GM21576 (cell line): Measurements from ENCODE around the gene WNK1.
"Not testable (repeated sequence)": the region's sequence is repeated elsewhere in the genome, so short reads cannot be mapped to it uniquely, and the experiment has no call there.

Experiments
- ATAC-seq: cut with Tn5 transposase; IDR thresholded peaks from one replicate; pipeline ENCODE4 v1.9.1; 2021; ENCODE audit warnings: mild to moderate bottlenecking, moderate library complexity; ENCODE audit not compliant: unreplicated experiment

The WNK1 gene

GRCh38 chr12:751999-752694 lies at the start of gene WNK1:
WNK1 (plus strand) TSS chr12:752579; CDS start chr12:753566, 987 bp downstream.
- peak; percentile 45 for ATAC-seq

DNA sequence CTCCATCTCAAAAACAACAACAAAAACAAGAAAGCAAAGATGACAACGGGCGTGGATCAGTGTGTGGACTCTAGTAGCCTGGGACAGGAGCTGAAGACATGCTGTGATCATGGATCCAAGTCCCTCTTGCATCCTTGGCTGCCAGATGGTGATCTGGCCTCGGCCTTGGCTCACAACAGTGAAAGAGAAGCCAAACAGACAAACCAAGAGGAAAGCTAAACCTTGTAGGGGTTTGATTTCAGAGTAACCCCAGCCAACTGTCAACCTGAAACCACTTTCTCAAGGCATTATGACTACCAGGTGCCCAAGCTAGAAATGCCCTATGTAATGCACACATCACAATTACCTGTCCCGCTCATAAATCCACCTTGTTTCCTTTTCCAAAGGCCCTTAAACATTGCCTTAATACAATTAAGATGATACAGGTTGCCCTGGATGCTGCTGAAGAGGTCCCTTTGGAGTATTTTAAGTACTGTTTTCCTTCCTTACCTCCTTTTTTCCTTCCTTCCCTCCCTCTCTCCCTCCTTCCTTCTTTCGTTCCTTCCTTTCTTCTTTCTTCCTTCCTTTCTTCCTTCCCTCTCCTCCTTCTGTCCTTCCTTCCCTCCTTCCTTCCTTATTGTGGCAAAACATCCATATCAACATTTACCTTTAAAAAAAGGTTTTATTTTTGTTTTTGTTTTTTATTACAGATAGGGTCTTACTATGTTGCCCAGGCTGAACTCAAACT lies 47.7 kb upstream of the WNK1 start:
- ATAC-seq, result no peak

GRCh38 chr12:708084-708483 lies 44.3 kb upstream of the WNK1 start:
- not testable (repeated sequence) for ATAC-seq

- ATAC-seq, result no peak
Measured at GRCh38 chr12:709455-710020, 42.8 kb upstream of the WNK1 start.

DNA sequence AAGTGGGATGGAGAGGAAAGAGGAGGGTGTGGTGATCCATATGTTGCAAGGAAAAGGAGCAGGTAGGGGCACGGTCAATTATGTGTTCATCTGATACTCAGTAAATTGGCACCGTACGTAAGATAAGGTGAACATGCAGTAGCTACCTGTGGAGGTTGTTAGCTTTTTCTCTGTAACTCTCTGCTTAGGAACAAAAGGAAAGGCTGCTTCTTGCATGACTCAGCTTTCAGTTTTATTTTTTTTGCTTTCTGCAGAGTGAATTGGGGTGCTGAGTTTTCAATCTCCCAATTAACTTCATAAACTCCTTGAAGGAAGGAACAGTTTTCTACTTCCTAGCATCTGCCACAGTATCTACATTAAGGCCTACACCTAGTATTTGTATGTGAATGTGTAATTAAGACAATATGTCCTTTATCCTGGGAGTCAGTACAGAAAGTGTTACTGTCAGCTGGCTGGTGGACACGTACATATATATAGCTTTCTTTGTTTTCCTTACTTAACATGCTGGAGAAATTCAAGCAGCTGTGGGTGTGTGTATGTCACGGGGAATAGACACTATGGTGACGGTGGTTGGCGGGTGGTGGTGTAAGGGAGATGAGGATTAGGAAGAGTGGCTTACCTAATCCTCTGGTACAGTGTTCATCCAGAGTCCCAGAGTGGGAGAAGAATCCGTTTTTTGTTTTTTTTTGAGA lies 40.1 kb upstream of the WNK1 start:
- ATAC-seq, result no peak

DNA sequence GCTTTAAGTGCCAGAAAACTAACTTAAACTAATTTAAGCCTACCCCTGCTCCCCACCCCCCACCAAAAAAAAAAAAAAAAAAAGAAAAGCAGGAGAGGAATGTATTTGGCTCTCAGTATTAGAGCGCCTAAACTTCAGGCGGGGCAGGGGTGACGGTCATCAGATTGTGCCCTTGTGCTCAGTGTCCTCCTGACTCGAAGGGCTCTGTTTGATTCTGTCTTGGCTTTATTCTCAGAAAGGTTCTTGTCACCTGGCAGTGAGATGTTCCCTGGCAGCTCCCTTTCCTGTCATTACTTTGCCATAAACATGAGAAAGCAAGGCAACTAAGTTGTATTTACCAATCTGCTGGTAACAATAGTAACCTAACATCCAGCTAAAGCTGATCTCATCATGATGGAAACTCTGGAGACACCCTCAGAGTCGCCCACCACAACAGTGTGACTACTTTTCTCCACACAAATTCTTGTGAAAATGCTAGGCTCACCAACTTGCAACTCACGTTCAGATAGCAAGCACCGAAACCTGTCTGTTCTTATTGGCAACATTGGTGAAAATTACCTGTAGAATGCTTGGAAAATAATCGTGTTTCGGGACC lies 39.0 kb upstream of the WNK1 start:
- ATAC-seq, result no peak

- no peak for ATAC-seq
Measured at GRCh38 chr12:716506-716905, 35.9 kb upstream of the WNK1 start.

DNA sequence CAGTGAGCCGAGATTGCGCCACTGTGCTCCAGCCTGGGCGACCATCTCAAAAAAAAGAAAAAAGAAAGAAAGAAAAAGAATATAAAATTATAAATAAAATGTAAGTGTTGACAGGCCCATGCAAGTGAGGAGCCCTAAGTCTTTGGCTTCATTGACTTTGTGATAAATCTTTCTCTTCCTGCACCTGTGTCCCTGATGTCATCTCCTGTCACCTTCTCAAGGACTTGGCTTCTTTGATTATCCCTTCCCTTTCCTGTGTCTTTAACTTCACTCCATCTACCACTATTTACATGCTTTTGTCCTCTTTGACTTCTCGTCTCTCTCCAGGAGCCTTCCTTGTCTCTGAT lies 33.6 kb upstream of the WNK1 start:
- no peak for ATAC-seq

DNA sequence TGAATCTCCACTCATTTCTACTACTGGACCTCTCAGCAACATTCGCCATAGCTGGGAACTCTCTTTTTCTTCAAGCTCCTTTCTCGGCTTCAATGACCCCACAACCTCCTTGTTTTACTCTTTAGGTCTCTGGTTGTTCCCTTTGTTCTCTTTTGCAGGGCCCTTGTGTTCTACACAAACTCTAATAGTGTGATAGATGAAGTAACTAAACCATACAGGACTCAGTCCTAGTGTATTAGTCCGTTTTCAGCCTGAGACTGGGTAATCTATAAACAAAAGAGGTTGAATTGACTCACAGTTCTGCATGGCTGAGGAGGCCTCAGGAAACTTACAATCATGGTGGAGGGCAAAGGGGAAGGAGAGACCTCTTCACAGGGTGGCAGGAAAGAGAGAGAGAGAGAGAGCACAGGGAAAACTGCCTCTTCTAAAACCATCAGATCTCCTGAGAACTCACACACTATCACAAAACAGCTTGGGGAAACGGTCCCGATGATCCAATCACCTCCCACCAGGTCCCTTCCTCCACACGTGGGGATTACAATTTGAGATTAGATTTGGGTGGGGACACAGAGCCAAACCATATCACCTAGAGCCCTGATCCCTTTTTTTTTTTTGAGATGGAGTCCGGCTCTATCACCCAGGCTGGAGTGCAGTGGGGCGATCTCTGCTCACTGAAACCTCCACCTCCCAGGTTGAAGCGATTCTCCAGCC lies 32.0 kb upstream of the WNK1 start:
- ATAC-seq, result no peak

- no peak for ATAC-seq
Measured at GRCh38 chr12:724194-724855, 28.1 kb upstream of the WNK1 start.

GRCh38 chr12:725076-725475 lies 27.3 kb upstream of the WNK1 start:
- no peak for ATAC-seq

DNA sequence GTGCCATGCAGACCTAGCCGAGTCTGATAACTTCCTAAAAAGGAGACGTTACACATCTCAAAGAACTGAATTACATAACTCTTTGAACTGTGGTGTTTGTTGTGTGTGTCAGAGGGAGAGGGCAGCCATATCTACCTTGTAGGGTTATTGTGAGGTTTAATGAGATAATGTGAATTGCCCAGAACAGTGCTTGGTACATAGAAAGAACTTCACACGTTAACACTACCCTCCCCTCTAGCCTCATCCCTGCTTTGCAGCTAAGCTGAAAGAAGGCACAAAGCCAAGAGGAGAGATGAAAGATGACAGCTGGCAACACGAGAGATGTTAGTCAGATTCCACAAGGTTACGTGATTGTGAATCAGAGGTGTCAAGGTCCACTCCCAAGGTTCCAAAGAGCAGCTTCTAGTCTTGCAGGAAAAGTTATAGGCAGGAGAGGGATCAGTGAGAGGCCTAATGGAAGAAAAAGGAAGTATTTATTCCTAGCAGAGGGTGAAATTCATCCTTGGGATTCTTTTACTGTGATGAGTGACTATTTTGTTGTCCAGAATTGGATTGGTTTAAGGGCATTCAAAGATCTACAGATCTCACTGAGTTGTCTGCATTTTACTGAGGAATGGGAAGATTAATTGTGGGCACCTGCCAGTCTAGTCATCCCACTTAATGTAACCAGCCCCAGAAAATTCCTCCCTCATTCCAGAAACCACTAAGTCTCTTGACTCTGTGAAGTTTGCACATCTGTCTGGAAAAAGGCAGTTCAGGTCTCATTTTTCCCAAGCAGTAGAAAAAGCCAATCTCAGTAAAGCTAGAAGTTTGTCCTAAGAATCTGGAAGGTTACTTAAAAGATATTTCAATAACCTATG lies 25.9 kb upstream of the WNK1 start:
- ATAC-seq, result no peak

GRCh38 chr12:727321-727720 lies 25.1 kb upstream of the WNK1 start:
- ATAC-seq, result no peak

DNA sequence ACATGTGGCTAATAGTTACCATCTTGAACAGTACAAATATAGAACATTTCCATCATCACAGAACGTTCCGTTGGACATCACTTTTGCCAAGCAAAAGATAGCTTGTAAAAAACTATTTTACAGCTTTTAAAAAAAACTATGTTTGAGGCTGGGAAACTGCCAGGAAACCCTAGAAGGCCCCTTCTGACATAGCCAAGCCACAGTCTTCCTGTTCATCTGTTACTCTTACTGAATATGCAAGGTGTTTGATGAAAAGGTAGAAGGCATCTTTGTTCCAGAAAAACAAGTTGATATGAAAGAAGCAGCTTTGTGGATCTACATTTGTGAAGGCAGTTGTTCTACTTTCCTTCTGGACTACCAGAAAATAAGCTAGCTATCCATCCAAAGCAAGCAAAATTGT lies 23.6 kb upstream of the WNK1 start:
- no peak for ATAC-seq

- no peak for ATAC-seq
Measured at GRCh38 chr12:729221-729620, 23.2 kb upstream of the WNK1 start.

- ATAC-seq, result no peak
Measured at GRCh38 chr12:730550-730949, 21.8 kb upstream of the WNK1 start.

DNA sequence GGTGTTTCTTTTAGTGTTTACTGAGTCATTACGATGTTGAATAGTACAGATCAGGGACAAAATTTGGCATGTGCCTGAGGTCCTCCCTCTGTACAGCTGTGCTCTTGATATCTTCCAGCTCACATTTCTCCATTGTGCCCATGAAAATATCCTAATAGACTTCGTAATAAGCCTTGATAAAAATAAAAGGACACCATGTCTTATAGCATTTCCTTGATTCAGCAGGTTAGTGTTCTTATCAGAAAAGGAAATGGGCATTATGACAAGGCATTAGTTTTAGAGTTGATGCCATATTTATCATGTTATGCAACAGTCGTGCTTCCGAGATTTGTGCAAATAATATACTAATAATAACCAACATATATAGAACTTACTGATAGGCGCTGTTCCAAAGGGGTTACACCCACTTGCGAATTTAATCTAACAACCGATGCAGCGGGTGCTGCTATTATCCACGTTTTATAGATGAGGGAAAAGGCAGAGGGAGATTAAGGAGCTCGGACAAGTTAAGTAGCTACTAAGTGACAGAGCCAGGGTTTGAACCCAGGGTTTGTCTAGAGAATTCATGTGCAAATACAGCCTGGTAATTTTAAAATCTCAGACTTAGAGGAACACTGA lies 15.1 kb upstream of the WNK1 start:
- no peak for ATAC-seq

GRCh38 chr12:738712-739111 lies 13.7 kb upstream of the WNK1 start:
- ATAC-seq, result no peak

- no peak for ATAC-seq
Measured at GRCh38 chr12:739349-739748, 13.0 kb upstream of the WNK1 start.
